ENCODE measurements around the gene MLLT6.

Gene MLLT6

GRCh38 chr17:38707678-38708351 lies 2.7 kb downstream of the MLLT6 start:
- no peak for TF ChIP-seq CTCF (IDR thresholded peaks at IDR 0.05; ENCODE audit: control insufficient read depth, insufficient read depth, low read depth, low read length, missing control alignments)

GRCh38 chr17:38709104-38709820 lies 4.2 kb downstream of the MLLT6 start:
- no peak for TF ChIP-seq CTCF (IDR thresholded peaks at IDR 0.05; ENCODE audit: control insufficient read depth, insufficient read depth, low read depth, low read length, missing control alignments)
- DNase-seq (ENCODE audit: low read depth): no peak
- no peak overlapping the region for H3K4me3 ChIP-seq (ENCODE audit: control insufficient read depth, low read depth, low read length)

More at GRCh38 chr17:38707678-38708351, 2.7 kb downstream of the MLLT6 start:
- H3K4me3 ChIP-seq (ENCODE audit: control insufficient read depth, low read depth, low read length): no peak overlapping the region
- no peak for DNase-seq (ENCODE audit: low read depth)

- no peak for DNase-seq (ENCODE audit: low read depth)
- no peak overlapping the region for H3K4me3 ChIP-seq (ENCODE audit: control insufficient read depth, low read depth, low read length)
- no peak for TF ChIP-seq CTCF (IDR thresholded peaks at IDR 0.05; ENCODE audit: control insufficient read depth, insufficient read depth, low read depth, low read length, missing control alignments)
Measured at GRCh38 chr17:38709864-38710603, 5.0 kb downstream of the MLLT6 start.

- TF ChIP-seq CTCF (IDR thresholded peaks at IDR 0.05; ENCODE audit: control insufficient read depth, insufficient read depth, low read depth, low read length, missing control alignments): no peak
- H3K4me3 ChIP-seq (ENCODE audit: control insufficient read depth, low read depth, low read length): no peak overlapping the region
Measured at GRCh38 chr17:38710604-38710962, 5.5 kb downstream of the MLLT6 start.

GRCh38 chr17:38710985-38711384 lies 5.9 kb downstream of the MLLT6 start:
- no peak for DNase-seq (ENCODE audit: low read depth)
- TF ChIP-seq CTCF (IDR thresholded peaks at IDR 0.05; ENCODE audit: control insufficient read depth, insufficient read depth, low read depth, low read length, missing control alignments): no peak
- H3K4me3 ChIP-seq (ENCODE audit: control insufficient read depth, low read depth, low read length): no peak overlapping the region

More at GRCh38 chr17:38710604-38710962, 5.5 kb downstream of the MLLT6 start:
- DNase-seq (ENCODE audit: low read depth): no peak

- no peak for DNase-seq (ENCODE audit: low read depth)
- no peak for TF ChIP-seq CTCF (IDR thresholded peaks at IDR 0.05; ENCODE audit: control insufficient read depth, insufficient read depth, low read depth, low read length, missing control alignments)
- no peak overlapping the region for H3K4me3 ChIP-seq (ENCODE audit: control insufficient read depth, low read depth, low read length)
Measured at GRCh38 chr17:38711792-38712571, 6.9 kb downstream of the MLLT6 start.
